Natural killer cell (primary cell): ENCODE measurements around the gene TMEM163. TPM values are rescaled to one million over a fixed set of nuclear protein-coding genes. Genes with fewer than 3 reads are reported as not detected.

Source experiments
- ATAC-seq, 3 donors: fragments of 150-1000 bp in 2 of 3; fragments of 200-7000 bp in 1 of 3; cut with Tn5 transposase; 1 replicate in 1 of 3; 2 replicates in 2 of 3; pipeline ENCODE4 v1.10.0; 2021; ENCODE audit warnings: mild to moderate bottlenecking in 2 of 3, moderate library complexity in 2 of 3
- DNase-seq, 2 donors: peaks; one replicate each; pipeline versions ENCODE4 v3.0.0 to v3.0.0-alpha.2; 2013 to 2021; ENCODE audit warnings: mixed read lengths in 1 of 2
- H3K27ac ChIP-seq: one replicate; pipeline ENCODE4 v1.5.1; 2013; ENCODE audit warnings: mild to moderate bottlenecking, low read length
- H3K27me3 ChIP-seq: one replicate; pipeline ENCODE4 v1.6.1; 2013; ENCODE audit warnings: low read length; ENCODE audit not compliant: control insufficient read depth, insufficient read depth
- H3K36me3 ChIP-seq: one replicate; pipeline ENCODE4 v1.6.1; 2013; ENCODE audit warnings: low read length; ENCODE audit not compliant: control insufficient read depth, insufficient read depth
- H3K4me1 ChIP-seq: one replicate; pipeline ENCODE4 v1.6.1; 2013; ENCODE audit warnings: low read length; ENCODE audit not compliant: control insufficient read depth, insufficient read depth
- H3K4me3 ChIP-seq: one replicate; pipeline ENCODE4 v1.5.1; 2013; ENCODE audit warnings: low read length
- H3K9me3 ChIP-seq: one replicate; pipeline ENCODE4 v1.6.1; 2013; ENCODE audit warnings: low read length; ENCODE audit not compliant: control insufficient read depth, insufficient read depth
- H3K27ac Mint-ChIP-seq, 2 donors: one replicate each; pipeline ENCODE4 v1.8.0; 2022; ENCODE audit warnings: mild to moderate bottlenecking in 2 of 2, mixed read lengths in 2 of 2, moderate library complexity in 1 of 2
- H3K27me3 Mint-ChIP-seq, 2 donors: one replicate each; pipeline ENCODE4 v1.8.0; 2022; ENCODE audit warnings: low read depth in 2 of 2, mixed read lengths in 2 of 2
- H3K36me3 Mint-ChIP-seq: one replicate; pipeline ENCODE4 v1.8.0; 2022; ENCODE audit warnings: mixed read lengths
- H3K4me1 Mint-ChIP-seq, 2 donors: one replicate each; pipeline ENCODE4 v1.8.0; 2022; ENCODE audit warnings: mixed read lengths in 2 of 2
- H3K4me3 Mint-ChIP-seq: one replicate; pipeline ENCODE4 v1.8.0; 2022; ENCODE audit warnings: mild to moderate bottlenecking, moderate library complexity, mixed read lengths
- H3K9me3 Mint-ChIP-seq, 2 donors: one replicate each; pipeline ENCODE4 v1.8.0; 2022; ENCODE audit warnings: mixed read lengths in 2 of 2
- whole genome bisulfite sequencing: methylation state at CpG from one replicate; pipeline ENCODE4 v1.1.7; 2013; ENCODE audit warnings: missing lambda C conversion rate; ENCODE audit not compliant: insufficient coverage; 5-methylcytosine and 5-hydroxymethylcytosine counted together
- intact Hi-C: fragments of 100-400 bp; cut with micrococcal nuclease; formaldehyde crosslinking; loops from one replicate; pipeline ENCODE4 v1.14.2; 2022
- total RNA-seq, 4 donors: library from RNA; stranded (reverse); fragments of 120-200 nt in 1 of 4; gene quantifications; one replicate each; pipeline versions ENCODE4 v1.2.3 to v1.2.4, GENCODE V29; 2013 to 2022
- TF ChIP-seq, protein P1 (sequence below): fragments of 200-600 bp; IDR thresholded peaks from one replicate; pipeline ENCODE4 v1.8.0; 2022; ENCODE audit warnings: antibody characterized with exemption

TMEM163 gene
- total RNA-seq, 3 donors from 2014 or later (not counting 1 experiment from before 2014, with no cell fraction given): 6.8 to 11.6 (median 10.3) TPM

DNA sequence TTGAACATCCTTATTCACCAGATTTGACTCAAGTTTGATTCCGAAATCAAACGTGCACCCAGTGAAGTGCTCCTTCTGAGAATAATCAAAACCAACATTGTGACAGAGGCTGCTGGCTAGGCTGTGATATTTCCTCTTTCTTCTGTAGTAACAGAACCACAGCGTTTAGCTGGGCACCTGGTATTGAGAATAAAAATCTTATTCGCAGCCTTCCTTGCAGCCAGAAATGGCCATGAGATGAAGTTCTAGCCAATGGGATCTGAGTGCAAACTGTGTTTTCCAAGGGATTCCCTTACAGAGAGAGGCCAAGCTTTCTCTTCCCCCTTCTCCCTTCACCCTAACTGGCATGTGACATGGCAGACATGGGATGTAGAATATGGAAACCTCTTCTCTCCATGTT, 51.7 kb downstream of the TMEM163 start:
- peak overlapping the region; percentile 93 to 98 for H3K27ac Mint-ChIP-seq
- H3K4me3 Mint-ChIP-seq: peak overlapping the region; percentile 78
- H3K4me3 ChIP-seq: no peak overlapping the region
- no peaks in the 10 kb centered on the region for H3K27me3 Mint-ChIP-seq
- intact Hi-C loops: loop anchor here (10.0 kb wide), 1 partner anchor 542 kb away; no protein-coding TSS in a partner anchor
- ATAC-seq: no peak
- TF ChIP-seq, protein P1, sequence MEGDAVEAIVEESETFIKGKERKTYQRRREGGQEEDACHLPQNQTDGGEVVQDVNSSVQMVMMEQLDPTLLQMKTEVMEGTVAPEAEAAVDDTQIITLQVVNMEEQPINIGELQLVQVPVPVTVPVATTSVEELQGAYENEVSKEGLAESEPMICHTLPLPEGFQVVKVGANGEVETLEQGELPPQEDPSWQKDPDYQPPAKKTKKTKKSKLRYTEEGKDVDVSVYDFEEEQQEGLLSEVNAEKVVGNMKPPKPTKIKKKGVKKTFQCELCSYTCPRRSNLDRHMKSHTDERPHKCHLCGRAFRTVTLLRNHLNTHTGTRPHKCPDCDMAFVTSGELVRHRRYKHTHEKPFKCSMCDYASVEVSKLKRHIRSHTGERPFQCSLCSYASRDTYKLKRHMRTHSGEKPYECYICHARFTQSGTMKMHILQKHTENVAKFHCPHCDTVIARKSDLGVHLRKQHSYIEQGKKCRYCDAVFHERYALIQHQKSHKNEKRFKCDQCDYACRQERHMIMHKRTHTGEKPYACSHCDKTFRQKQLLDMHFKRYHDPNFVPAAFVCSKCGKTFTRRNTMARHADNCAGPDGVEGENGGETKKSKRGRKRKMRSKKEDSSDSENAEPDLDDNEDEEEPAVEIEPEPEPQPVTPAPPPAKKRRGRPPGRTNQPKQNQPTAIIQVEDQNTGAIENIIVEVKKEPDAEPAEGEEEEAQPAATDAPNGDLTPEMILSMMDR: no peak
- no peaks in the 10 kb centered on the region for H3K36me3 Mint-ChIP-seq
- H3K9me3 ChIP-seq: no peaks in the 10 kb centered on the region
- no peak for DNase-seq
- H3K27ac ChIP-seq: no peak overlapping the region
- H3K4me1 Mint-ChIP-seq: peaks cover 84 to 89% of the 10 kb centered on the region in 2 donors
- peaks cover 82% of the 10 kb centered on the region for H3K4me1 ChIP-seq
- WGBS: 47% methylated on average over 4 of the region's 4 CpGs
- no peaks in the 10 kb centered on the region for H3K9me3 Mint-ChIP-seq
- no peaks in the 10 kb centered on the region for H3K36me3 ChIP-seq
- no peaks in the 10 kb centered on the region for H3K27me3 ChIP-seq

DNA sequence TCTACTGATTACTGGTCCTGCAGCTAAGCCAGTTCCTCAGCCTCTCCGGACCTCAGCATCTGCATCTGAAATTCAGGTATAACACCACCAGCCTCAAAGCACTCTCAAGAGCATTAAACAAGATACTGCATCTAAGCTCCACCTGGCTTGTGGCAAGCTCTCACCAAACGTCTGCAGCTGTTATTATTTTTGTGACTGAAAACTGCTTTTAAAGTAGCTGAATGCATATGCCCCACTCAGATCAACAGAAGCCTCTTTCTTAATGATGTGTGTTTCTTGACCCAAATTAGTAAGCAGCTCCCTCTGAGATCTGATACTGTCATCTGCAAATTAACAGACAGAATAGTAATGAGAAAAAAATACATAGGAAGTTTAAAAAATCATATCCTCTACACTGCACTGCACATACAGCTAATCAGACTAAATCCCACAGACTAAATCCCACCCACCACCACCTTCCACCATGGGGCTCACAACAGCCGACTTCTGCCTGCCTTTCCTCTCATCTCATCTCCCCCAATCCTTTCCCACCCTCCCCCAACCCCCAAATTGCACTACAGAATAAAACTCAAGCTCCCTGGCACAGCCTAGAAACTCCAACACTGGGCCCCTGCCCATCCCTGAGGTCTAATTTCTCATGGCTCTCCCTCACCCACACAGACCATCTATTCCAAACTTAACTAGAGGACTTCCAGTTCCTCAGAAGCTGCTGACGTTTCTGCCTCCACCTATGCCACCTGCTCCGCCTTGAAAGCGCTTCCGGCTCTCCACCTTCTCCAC, 52.9 kb downstream of the TMEM163 start:
- H3K4me3 ChIP-seq: no peak overlapping the region
- H3K27me3 ChIP-seq: no peaks in the 10 kb centered on the region
- no peaks in the 10 kb centered on the region for H3K36me3 ChIP-seq
- WGBS: 83% methylated on average over 7 of the region's 7 CpGs
- no peaks in the 10 kb centered on the region for H3K9me3 ChIP-seq
- ATAC-seq: no peak
- H3K36me3 Mint-ChIP-seq: no peaks in the 10 kb centered on the region
- H3K9me3 Mint-ChIP-seq: no peaks in the 10 kb centered on the region
- intact Hi-C loops: loop anchor here (10.0 kb wide), 1 partner anchor 541 kb away; no protein-coding TSS in a partner anchor
- peaks cover 74% of the 10 kb centered on the region for H3K4me1 ChIP-seq
- no peaks in the 10 kb centered on the region for H3K27me3 Mint-ChIP-seq
- H3K27ac ChIP-seq: no peak overlapping the region
- TF ChIP-seq, protein P1: no peak
- H3K27ac Mint-ChIP-seq: peak overlapping the region; percentile 93 to 98
- H3K4me3 Mint-ChIP-seq: peak overlapping the region; percentile 78
- DNase-seq: no peak
- H3K4me1 Mint-ChIP-seq: peaks cover 79 to 82% of the 10 kb centered on the region in 2 donors

DNA sequence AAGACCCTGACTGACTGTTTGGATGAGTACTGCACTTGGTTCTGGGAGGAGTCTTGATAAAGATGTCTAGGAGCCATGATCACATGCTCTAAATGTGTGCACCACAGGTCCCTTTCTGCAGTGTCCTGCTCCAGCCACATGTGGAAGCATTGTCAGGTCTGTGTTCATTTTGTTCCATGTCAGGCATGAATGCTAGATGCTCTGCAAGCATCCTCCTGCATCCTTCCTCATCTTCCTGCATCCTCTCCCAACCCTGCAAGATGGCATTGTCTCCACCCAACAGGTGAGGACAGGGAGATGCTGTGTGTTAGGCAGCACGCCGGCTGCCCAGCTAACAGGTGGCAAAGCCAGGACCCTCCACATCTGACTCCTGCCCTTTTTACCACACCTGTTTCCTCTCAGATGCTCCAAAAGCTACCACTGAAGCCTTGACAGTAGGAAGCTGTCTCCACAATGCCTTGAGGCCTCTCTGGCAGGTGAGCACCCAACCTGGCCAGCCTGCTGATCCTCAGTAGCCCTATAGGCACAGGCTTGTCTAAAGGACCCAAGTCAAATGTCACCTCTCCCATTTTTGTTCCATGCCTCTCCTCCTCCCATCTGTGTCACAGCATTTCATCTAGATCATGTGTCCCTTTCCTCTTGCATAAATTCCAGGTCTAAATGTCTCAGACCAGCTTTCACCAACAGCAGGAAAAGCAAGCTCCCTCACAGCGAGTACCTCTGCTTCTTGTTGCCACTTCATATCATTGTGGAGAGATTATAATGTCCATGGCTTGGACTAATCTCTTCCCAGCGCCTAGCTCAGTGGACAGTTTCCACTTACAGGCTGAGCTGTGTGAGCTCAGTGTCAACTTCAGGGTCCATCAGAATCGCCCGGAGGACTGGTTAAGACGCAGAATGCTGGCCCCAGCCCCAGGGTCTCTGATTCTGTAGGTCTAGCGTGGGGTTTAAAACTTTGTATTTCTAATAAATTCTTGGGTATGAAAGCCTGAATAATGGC, 55.0 kb downstream of the TMEM163 start:
- ATAC-seq: no peak
- Histone ChIP-seq H3K36me3 (no peaks in the 10 kb centered on the region), H3K4me3 (no peak overlapping the region), H3K9me3 (no peaks in the 10 kb centered on the region), H3K27ac (no peak overlapping the region), H3K4me1 (peaks cover 64% of the 10 kb centered on the region), H3K27me3 (no peaks in the 10 kb centered on the region)
- Mint-ChIP-seq H3K36me3 (no peaks in the 10 kb centered on the region), H3K4me3 (peak overlapping the region; percentile 63), H3K27ac (peak overlapping the region; percentile 10 to 98), H3K27me3 (no peaks in the 10 kb centered on the region), H3K9me3 (no peaks in the 10 kb centered on the region), H3K4me1 (peaks cover 74 to 78% of the 10 kb centered on the region in 2 donors)
- TF ChIP-seq, protein P1: no peak
- intact Hi-C loops: loop anchor here (10.0 kb wide), 1 partner anchor 539 kb away; no protein-coding TSS in a partner anchor
- 94% methylated on average over 8 of the region's 8 CpGs for WGBS
- DNase-seq: no peak
